Fibroblast of the aortic adventitia (primary cell): Measurements from ENCODE around the gene CNTNAP5. TPM values are rescaled to one million over a fixed set of nuclear protein-coding genes. Genes with fewer than 3 reads are reported as not detected.

Experiments used
- DNase-seq: peaks from one replicate; pipeline ENCODE4 v3.0.0-alpha.2; 2010; ENCODE audit warnings: low read depth
- H3K4me3 ChIP-seq: 2 replicates; pipeline ENCODE4 v1.5.1; 2011; ENCODE audit warnings: low read depth, mild to moderate bottlenecking, control low read depth, low read length, moderate library complexity
- CTCF ChIP-seq: IDR thresholded peaks from 2 replicates; pipeline ENCODE4 v1.5.1; 2011; ENCODE audit warnings: mild to moderate bottlenecking, low read length, control low read depth, inconsistent platforms; ENCODE audit not compliant: insufficient read depth
- total RNA-seq: library from RNA; depleted of rRNA; stranded (reverse); fragments of >200 nt; gene quantifications from 2 replicates; pipeline ENCODE4 v1.2.3, GENCODE V29; 2012; ENCODE audit warnings: low replicate concordance

Gene CNTNAP5
- total RNA-seq, 1 donor, result under 0.01 TPM

DNA sequence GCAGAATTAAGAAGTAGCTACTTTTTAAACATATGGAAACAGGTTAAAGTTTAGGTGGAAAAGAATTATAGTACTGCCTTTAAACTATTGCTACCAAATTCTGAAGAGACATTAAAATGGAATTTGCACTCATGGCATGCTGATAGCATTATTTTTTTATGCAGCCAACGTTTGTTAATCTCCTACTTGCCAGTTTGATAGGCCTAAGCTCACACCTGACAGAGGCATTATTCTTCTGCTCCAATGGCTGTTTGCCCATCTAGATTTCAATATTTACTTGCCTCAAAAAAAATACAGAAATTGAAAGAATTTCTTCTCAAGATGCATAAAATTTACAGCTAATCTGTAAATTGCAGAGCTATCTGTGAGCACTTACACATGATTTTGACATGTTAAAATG is 849.6 kb downstream of the CNTNAP5 start:
- no peak for DNase-seq
- no peak for TF ChIP-seq CTCF
- H3K4me3 ChIP-seq, result no peak overlapping the region

DNA sequence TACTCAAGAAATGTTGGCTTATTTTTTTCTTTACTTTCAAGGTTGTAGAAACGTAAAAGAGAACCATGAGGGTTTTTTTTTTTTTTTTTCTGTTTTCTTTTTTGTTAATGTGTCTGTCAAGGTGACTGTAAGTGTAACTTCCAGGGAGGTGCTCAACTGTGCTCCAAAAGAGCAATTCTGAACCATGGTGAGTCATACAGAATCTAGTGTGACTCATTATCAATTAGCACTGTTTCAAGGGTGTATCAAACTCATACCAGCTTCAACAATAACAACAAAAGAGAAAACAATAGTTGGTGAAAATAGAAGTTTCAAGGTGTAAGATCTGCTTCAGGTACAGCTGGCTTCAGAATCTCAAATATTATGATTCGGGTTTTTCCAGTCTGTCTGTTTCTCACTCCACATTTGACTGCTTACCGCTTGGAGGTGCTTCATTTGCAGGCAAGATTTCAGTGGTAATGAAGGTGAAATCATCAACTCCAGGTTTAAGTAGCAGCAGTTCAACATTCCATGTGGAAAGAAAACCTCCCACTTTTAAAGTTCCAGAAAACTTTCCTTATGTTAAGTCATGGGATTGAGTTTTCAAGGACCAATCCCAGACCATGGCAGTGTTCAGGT is 850.6 kb downstream of the CNTNAP5 start:
- DNase-seq, result no peak
- no peak overlapping the region for H3K4me3 ChIP-seq
- no peak for TF ChIP-seq CTCF

GRCh38 chr2:124877141-124877577 is 852.1 kb downstream of the CNTNAP5 start:
- H3K4me3 ChIP-seq, result no peak overlapping the region
- peak; percentile 74 for DNase-seq
- TF ChIP-seq CTCF, result no peak

- no peak for TF ChIP-seq CTCF
- H3K4me3 ChIP-seq, result no peak overlapping the region
- no peak for DNase-seq
Measured at GRCh38 chr2:124879640-124880039, 854.6 kb downstream of the CNTNAP5 start.

DNA sequence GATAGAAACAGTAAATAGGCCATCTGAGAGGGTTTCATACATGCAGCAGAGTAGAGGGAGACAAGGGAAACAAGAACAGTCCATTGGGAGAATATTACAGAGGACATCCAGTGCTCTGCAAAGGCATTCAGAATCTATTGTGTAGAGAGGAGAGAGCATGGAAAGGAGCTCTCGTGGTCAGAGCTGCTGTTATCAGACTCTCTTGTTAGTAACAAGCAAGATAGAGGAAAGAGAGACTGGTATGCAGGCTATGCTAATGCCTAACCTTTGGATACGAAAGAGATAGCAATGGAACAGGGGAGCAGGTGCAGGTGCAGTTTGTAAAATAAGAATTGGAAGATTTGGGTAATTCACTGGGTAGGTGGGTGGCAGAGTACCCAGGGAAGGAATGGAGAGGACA is 855.9 kb downstream of the CNTNAP5 start:
- no peak for TF ChIP-seq CTCF
- H3K4me3 ChIP-seq, result no peak overlapping the region
- DNase-seq, result no peak

DNA sequence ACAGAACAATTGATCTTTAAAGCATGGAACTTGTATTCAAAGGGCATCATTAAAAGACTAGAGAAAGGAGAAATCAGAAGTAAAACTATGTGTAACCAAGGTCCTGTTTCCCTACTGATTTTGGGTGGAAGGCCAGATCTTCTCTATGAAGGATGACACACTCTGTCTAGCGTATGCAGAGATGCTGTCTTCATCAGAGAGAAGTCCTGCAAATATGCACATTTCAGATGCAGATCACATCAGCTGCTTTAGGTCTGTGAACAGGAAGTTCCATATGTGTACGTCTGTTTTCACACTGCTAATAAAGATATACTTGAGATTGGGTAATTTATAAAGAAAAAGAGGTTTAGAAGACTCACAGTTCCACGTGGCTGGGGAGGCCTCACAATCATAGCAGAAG is 857.3 kb downstream of the CNTNAP5 start:
- TF ChIP-seq CTCF, result no peak
- no peak overlapping the region for H3K4me3 ChIP-seq
- no peak for DNase-seq

- no peak overlapping the region for H3K4me3 ChIP-seq
- no peak for DNase-seq
- no peak for TF ChIP-seq CTCF
Measured at GRCh38 chr2:124883595-124883994, 858.5 kb downstream of the CNTNAP5 start.
